HepG2 (cell line): ENCODE measurements around the gene ZNF341. TPM values are rescaled to one million over a fixed set of nuclear protein-coding genes. Genes with fewer than 3 reads are reported as not detected.

Experiments used
- ATAC-seq: fragments of 200-7000 bp; cut with Tn5 transposase; 3 replicates; pipeline ENCODE4 v1.9.1; 2020; ENCODE audit warnings: mild to moderate bottlenecking, moderate library complexity
- BruUV-seq: library from RNA; stranded (reverse); fragments of 400-500 nt; replicated peaks from 2 replicates; lab custom pipeline; 2021; lab: Mats Ljungman, UMichigan
- CTCF ChIA-PET: fragments of 300-600 bp; formaldehyde crosslinking; extraction: SDS; loops from one replicate; lab custom pipeline; 2021; ENCODE audit warnings: low total read pairs, inconsistent platforms, low intra/inter-chr PET ratio; lab: Yijun Ruan, JAX
- POLR2A ChIA-PET: fragments of 350-600 bp; sonication (Branson Sonifier 250); formaldehyde crosslinking; loops from one replicate; lab custom pipeline; 2020; ENCODE audit warnings: antibody characterized with exemption, inconsistent platforms; lab: Yijun Ruan, JAX
- DNase-seq: peaks from one replicate; pipeline ENCODE4 v3.0.0-alpha.2; 2015; ENCODE audit warnings: low spot score
- FAIRE-seq: peaks from 3 replicates; lab custom pipeline; 2011; peaks lifted over from hg19 to GRCh38; lab: Jason Lieb, UNC
- H2AFZ ChIP-seq: one replicate; pipeline ENCODE4 v1.6.1; 2011; ENCODE audit warnings: low read length, inconsistent platforms
- H3K27ac ChIP-seq: fragments of 300-600 bp; 3 replicates; pipeline ENCODE4 v1.8.0; 2011; ENCODE audit warnings: mixed run types, mild to moderate bottlenecking, mixed read lengths, low read length, inconsistent platforms; ENCODE audit not compliant: insufficient read depth; ENCODE audit errors: extremely low read length
- H3K27me3 ChIP-seq, 2 experiments: fragments of 200-600 bp in 1 of 2; 2 replicates in 1 of 2; 3 replicates in 1 of 2; pipeline versions ENCODE4 v1.6.0 to v1.8.0; 2011; ENCODE audit warnings: low read length in 2 of 2, mild to moderate bottlenecking in 2 of 2, moderate library complexity in 2 of 2, inconsistent platforms in 1 of 2; ENCODE audit not compliant: insufficient read depth in 2 of 2, control insufficient read depth in 1 of 2
- H3K36me3 ChIP-seq, 2 experiments: fragments of 200-600 bp in 1 of 2; replicated peaks in 1 of 2; 2 replicates in 1 of 2; 3 replicates in 1 of 2; pipeline versions ENCODE4 v1.5.1 to v1.8.0; 2011; ENCODE audit warnings: low read length in 2 of 2, inconsistent platforms in 1 of 2; ENCODE audit not compliant: insufficient read depth in 2 of 2, control insufficient read depth in 1 of 2
- H3K4me1 ChIP-seq: 2 replicates; pipeline ENCODE4 v1.5.1; 2012; ENCODE audit warnings: low read length, inconsistent platforms; ENCODE audit not compliant: insufficient read depth
- H3K4me2 ChIP-seq: 2 replicates; pipeline ENCODE4 v1.6.0; 2011; ENCODE audit warnings: low read depth, low read length, inconsistent platforms
- H3K4me3 ChIP-seq, 3 experiments: fragments of 200-600 bp in 1 of 3; sonication (generic), shearing (Covaris generic) in 1 of 3; replicated peaks in 1 of 3; 2 replicates each; pipeline ENCODE4 v1.5.1; 2011 to 2016; ENCODE audit warnings: low read length in 3 of 3, inconsistent platforms in 2 of 3, low read depth in 2 of 3, mild to moderate bottlenecking in 2 of 3, control low read depth in 1 of 3, mixed read lengths in 1 of 3; ENCODE audit not compliant: insufficient read depth in 1 of 3
- H3K79me2 ChIP-seq: one replicate; pipeline ENCODE4 v1.6.1; 2011; ENCODE audit warnings: low read length, inconsistent platforms; ENCODE audit not compliant: insufficient read depth
- H3K9ac ChIP-seq: 2 replicates; pipeline ENCODE4 v1.6.0; 2011; ENCODE audit warnings: mild to moderate bottlenecking, low read depth, low read length, inconsistent platforms; ENCODE audit not compliant: insufficient read depth
- H3K9me3 ChIP-seq: 2 replicates; pipeline ENCODE4 v1.5.1; 2012; ENCODE audit warnings: mild to moderate bottlenecking, low read length
- H4K20me1 ChIP-seq: 2 replicates; pipeline ENCODE4 v1.6.0; 2011; ENCODE audit warnings: inconsistent platforms, mild to moderate bottlenecking, low read length, moderate library complexity; ENCODE audit not compliant: insufficient read depth
- DNMT1 ChIP-seq: sonication (generic); formaldehyde crosslinking; IDR thresholded peaks from 2 replicates; pipeline ENCODE4 v1.5.1; 2020; ENCODE audit warnings: mild to moderate bottlenecking, missing genetic modification reagents
- EZH2 ChIP-seq: conservative IDR thresholded peaks from 2 replicates; pipeline ENCODE4 v1.6.1; 2012; ENCODE audit warnings: mild to moderate bottlenecking, low read depth, low read length, moderate library complexity
- HIVEP1 ChIP-seq: sonication (generic); formaldehyde crosslinking; IDR thresholded peaks from 2 replicates; pipeline ENCODE4 v1.4.0; 2020; ENCODE audit warnings: mild to moderate bottlenecking, missing genetic modification reagents
- HNF4A ChIP-seq: sonication (generic); formaldehyde crosslinking; IDR thresholded peaks from 2 replicates; pipeline ENCODE4 v1.4.0; 2020; ENCODE audit warnings: missing genetic modification reagents
- MTA3 ChIP-seq: sonication (generic); formaldehyde crosslinking; IDR thresholded peaks from 2 replicates; pipeline ENCODE4 v1.4.0; 2020; ENCODE audit warnings: missing genetic modification reagents
- NONO ChIP-seq, 2 experiments: fragments of 450-650 bp in 1 of 2; sonication (generic) in 1 of 2; formaldehyde crosslinking in 1 of 2; IDR thresholded peaks in 1 of 2; conservative IDR thresholded peaks in 1 of 2; 2 replicates each; pipeline versions ENCODE4 v1.6.1 to v1.8.0; 2017 to 2022; ENCODE audit warnings: mild to moderate bottlenecking in 1 of 2, missing genetic modification reagents in 1 of 2, moderate library complexity in 1 of 2
- POGK ChIP-seq: sonication (generic); formaldehyde crosslinking; conservative IDR thresholded peaks from 2 replicates; pipeline ENCODE4 v1.8.0; 2022; ENCODE audit warnings: mild to moderate bottlenecking, moderate library complexity, missing genetic modification reagents
- ZBTB40 ChIP-seq, 2 experiments: fragments of 450-650 bp in 1 of 2; sonication (generic) in 1 of 2; formaldehyde crosslinking in 1 of 2; IDR thresholded peaks; 2 replicates each; pipeline versions ENCODE4 v1.6.1 to v1.8.0; 2016 to 2022; ENCODE audit warnings: antibody characterized with exemption in 1 of 2, mild to moderate bottlenecking in 1 of 2, missing genetic modification reagents in 1 of 2
- ZNF598 ChIP-seq: sonication (generic); formaldehyde crosslinking; IDR thresholded peaks from 2 replicates; pipeline ENCODE4 v1.5.1; 2020; ENCODE audit warnings: mild to moderate bottlenecking, missing genetic modification reagents, borderline replicate concordance
- WGBS: methylation state at CpG from one replicate; pipeline ENCODE4 v1.1.6; 2017; ENCODE audit warnings: low lambda C conversion rate; 5-methylcytosine and 5-hydroxymethylcytosine counted together
- in situ Hi-C: cut with HindIII; loops from 2 replicates; pipeline ENCODE4 v1.10.0; 2017; ENCODE audit warnings: low pct_unique_long_range_greater_than_20kb; ENCODE audit not compliant: extremely low pct_ligation_motif_present
- intact Hi-C: fragments of 100-400 bp; cut with micrococcal nuclease; formaldehyde crosslinking; loops from one replicate; pipeline ENCODE4 v1.10.0; 2022; ENCODE audit not compliant: unreplicated experiment
- polyA plus RNA-seq, 8 experiments: library from polyadenylated mRNA; depleted of rRNA in 3 of 8; stranded (reverse) in 7 of 8; unstranded in 1 of 8; fragments of >200 nt; fragmentation: Illumina TruSeq in 4 of 8; extraction: Trizol in 4 of 8; gene quantifications; 2 replicates each; pipeline versions ENCODE4 v1.2.1 to v1.2.3, GENCODE V29; 2011 to 2016; ENCODE audit warnings: low read depth in 4 of 8, missing spikeins in 1 of 8, mixed read lengths in 1 of 8; ENCODE audit not compliant: insufficient read depth in 1 of 8
- total RNA-seq, 5 experiments: library from RNA; depleted of rRNA; stranded (reverse); fragments of >200 nt; fragmentation: Illumina TruSeq; extraction: Trizol; gene quantifications; 2 replicates each; pipeline ENCODE4 v1.2.3, GENCODE V29; 2016; ENCODE audit warnings: low read depth in 1 of 5

The ZNF341 gene
- total and polyA plus RNA-seq, 2 of the 13 experiments (the other 11 are each of a cell fraction or from before 2014, with no cell fraction given): 1.1 to 2.2 TPM

DNA sequence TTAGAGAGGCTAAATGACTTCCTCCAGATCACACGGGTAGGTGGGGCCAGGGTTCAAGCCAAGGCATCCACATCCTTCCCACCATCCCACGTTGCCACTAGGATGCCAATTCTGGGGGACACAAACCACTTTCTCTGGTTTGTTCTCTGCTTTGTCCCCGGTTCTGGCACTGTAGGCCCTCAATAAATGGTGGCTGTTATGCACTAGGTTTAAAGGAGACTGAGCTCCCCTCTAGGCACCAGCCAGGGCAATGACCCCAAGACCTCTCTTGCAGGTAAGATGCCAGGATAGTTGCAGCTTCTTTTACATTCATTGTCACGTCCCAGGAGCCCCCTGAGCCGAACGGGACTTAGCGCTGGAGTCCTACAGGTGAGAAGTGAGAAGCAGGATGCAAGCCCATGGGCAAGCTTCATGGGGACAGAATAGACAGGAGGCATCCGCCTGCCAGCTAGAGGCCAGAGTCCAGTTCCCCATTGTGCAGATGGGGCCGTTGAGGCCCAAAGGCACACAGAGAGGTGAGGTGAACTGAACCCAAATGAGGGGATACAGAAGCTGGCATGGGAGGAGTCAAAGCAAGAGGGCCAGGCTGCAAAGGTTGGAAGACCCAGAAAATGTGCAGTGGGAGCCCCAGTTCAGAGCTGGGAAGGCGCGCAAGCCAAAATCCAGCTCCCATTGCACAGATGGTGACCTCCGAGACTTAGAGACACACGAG is 12.4 kb upstream of the ZNF341 start (continued):
- TF ChIP-seq POGK (CRISPR knock-in tag): 0 out of 2 replicates have a peak, but pooled peaks have one; percentile 42
- no peak for TF ChIP-seq NONO (IDR thresholded peaks at IDR 0.05)
- TF ChIP-seq NONO (CRISPR knock-in tag; conservative IDR thresholded peaks at IDR 0.05): peak; percentile 19; the same call in 1 of the 2 replicates
- no peak; the same call in 1 of the 2 replicates for TF ChIP-seq ZNF598
- TF ChIP-seq MTA3 (CRISPR knock-in tag): no peak

- no peak within 1 kb of the TSS for H3K9ac ChIP-seq
- no peak for TF ChIP-seq HIVEP1 (CRISPR knock-in tag)
- TF ChIP-seq EZH2: no peak
- TF ChIP-seq ZBTB40 (IDR thresholded peaks at IDR 0.05): no peak
- 0 out of 2 replicates have a peak, but pooled peaks have one; percentile 9 for TF ChIP-seq ZBTB40 (CRISPR knock-in tag; IDR thresholded peaks at IDR 0.05)
- 0 out of 2 replicates have a peak, but pooled peaks have one; percentile 57 for TF ChIP-seq DNMT1 (CRISPR knock-in tag)
- peak; percentile 79 for TF ChIP-seq HNF4A
Measured at GRCh38 chr20:33719989-33720709, 11.6 kb upstream of the ZNF341 start, which contains the start of gene PXMP4. PXMP4 (minus strand) TSS chr20:33720310; CDS start chr20:33720207, 103 bp downstream.

More at GRCh38 chr20:33719989-33720709, 11.6 kb upstream of the ZNF341 start, which contains the start of gene PXMP4:
- Histone ChIP-seq H4K20me1 (no peaks in the 10 kb centered on the region), H3K4me3 (peak within 1 kb of the TSS in 1 of 3 experiments; percentile 21; a peak in 1 of 6 replicates), H3K27me3 (no peaks in the 10 kb centered on the region), H3K9me3 (no peaks in the 10 kb centered on the region), H2AFZ (no peak within 1 kb of the TSS), H3K4me1 (peaks cover 75% of the 10 kb centered on the region), H3K36me3 (no peaks in the 10 kb centered on the region), H3K79me2 (no peaks in the 10 kb centered on the region), H3K27ac (no peak within 1 kb of the TSS), H3K4me2 (peak within 1 kb of the TSS; percentile 33)
- POLR2A ChIA-PET: no interaction called here
- BruUV-seq: no TSS peak
- DNase-seq: no peak
- intact Hi-C loops: no loop called here
- in situ Hi-C loops: no loop called here
- CTCF ChIA-PET: no interaction called here
- FAIRE-seq: no peak
- 92% methylated on average over 27 of the region's 46 CpGs for WGBS
- peak; percentile 22 for ATAC-seq
